GM12878 (cell line): ENCODE measurements around the gene RIPPLY3. TPM values are rescaled to one million over a fixed set of nuclear protein-coding genes. Genes with fewer than 3 reads are reported as not detected.

Experiments used
- ATAC-seq: fragments of 200-7000 bp; cut with Tn5 transposase; 3 replicates; pipeline ENCODE4 v1.9.1; 2020; ENCODE audit warnings: mild to moderate bottlenecking, moderate library complexity
- BruUV-seq: library from RNA; stranded (reverse); fragments of 400-500 nt; replicated peaks from 2 replicates; lab custom pipeline; 2021; lab: Mats Ljungman, UMichigan
- CTCF ChIA-PET: fragments of 300-600 bp; sonication (Branson Sonifier 250); formaldehyde crosslinking; extraction: SDS; loops from one replicate; lab custom pipeline; 2021; ENCODE audit warnings: inconsistent platforms; lab: Yijun Ruan, JAX
- POLR2A ChIA-PET: fragments of 350-600 bp; formaldehyde crosslinking; extraction: SDS; loops from one replicate; lab custom pipeline; 2021; ENCODE audit warnings: inconsistent platforms; lab: Charles Lee
- RAD21 ChIA-PET: fragments of 300-600 bp; sonication (Branson Sonifier 250); formaldehyde crosslinking; loops from one replicate; lab custom pipeline; 2023; ENCODE audit warnings: antibody characterized with exemption; ENCODE audit not compliant: unreplicated experiment; lab: Charles Lee
- SMC1A ChIA-PET: fragments of 300-600 bp; sonication (Branson Sonifier 250); formaldehyde crosslinking; loops from one replicate; lab custom pipeline; 2023; ENCODE audit not compliant: unreplicated experiment, uncharacterized antibody; lab: Charles Lee
- DNase-seq: peaks from one replicate; pipeline ENCODE4 v3.0.0-alpha.2; 2011; ENCODE audit warnings: low read depth, low spot score
- FAIRE-seq: peaks from 3 replicates; lab custom pipeline; 2011; peaks lifted over from hg19 to GRCh38; lab: Jason Lieb, UNC
- H2AFZ ChIP-seq: 2 replicates; pipeline ENCODE4 v1.6.0; 2011; ENCODE audit warnings: low read depth, low read length, control low read depth; ENCODE audit not compliant: control insufficient read depth
- H3K27ac ChIP-seq: 2 replicates; pipeline ENCODE4 v1.5.1; 2011; ENCODE audit warnings: control low read depth; ENCODE audit not compliant: control insufficient read depth, insufficient read depth
- H3K27me3 ChIP-seq, 2 experiments: replicated peaks in 1 of 2; 2 replicates each; pipeline versions ENCODE4 v1.6.0 to v1.6.1; 2011; ENCODE audit warnings: low read length in 1 of 2; ENCODE audit not compliant: control insufficient read depth in 2 of 2, insufficient read depth in 2 of 2
- H3K36me3 ChIP-seq, 2 experiments: 2 replicates each; pipeline ENCODE4 v1.5.1; 2011; ENCODE audit warnings: low read length in 1 of 2; ENCODE audit not compliant: control insufficient read depth in 2 of 2, insufficient read depth in 2 of 2
- H3K4me1 ChIP-seq: 2 replicates; pipeline ENCODE4 v1.6.1; 2011; ENCODE audit warnings: mild to moderate bottlenecking, low read length, moderate library complexity, mixed read lengths; ENCODE audit not compliant: control insufficient read depth, insufficient read depth
- H3K4me2 ChIP-seq: 2 replicates; pipeline ENCODE4 v1.6.0; 2011; ENCODE audit warnings: control low read depth; ENCODE audit not compliant: control insufficient read depth, insufficient read depth
- H3K4me3 ChIP-seq: fragments of 200-600 bp; sonication (generic); 2 replicates; pipeline ENCODE4 v1.5.1; 2016
- H3K79me2 ChIP-seq: 2 replicates; pipeline ENCODE4 v1.6.0; 2011; ENCODE audit warnings: low read length; ENCODE audit not compliant: control insufficient read depth, insufficient read depth
- H3K9ac ChIP-seq: 2 replicates; pipeline ENCODE4 v1.8.0; 2011; ENCODE audit warnings: low read length, control low read depth, mixed read lengths; ENCODE audit not compliant: control insufficient read depth, insufficient read depth
- H3K9me3 ChIP-seq: replicated peaks from 3 replicates; pipeline ENCODE4 v1.5.1; 2011; ENCODE audit warnings: mild to moderate bottlenecking, low read length; ENCODE audit not compliant: control insufficient read depth, insufficient read depth
- H4K20me1 ChIP-seq: 2 replicates; pipeline ENCODE4 v1.6.0; 2011; ENCODE audit not compliant: control insufficient read depth, insufficient read depth
- CBFB ChIP-seq: IDR thresholded peaks from 2 replicates; pipeline ENCODE4 v1.6.1; 2016; ENCODE audit warnings: antibody characterized with exemption, low read depth
- CEBPB ChIP-seq, 2 experiments: fragments of 150-350 bp in 1 of 2; IDR thresholded peaks; 2 replicates each; pipeline ENCODE4 v1.6.1; 2012 to 2014; ENCODE audit warnings: low read depth in 2 of 2, low read length in 2 of 2, borderline replicate concordance in 1 of 2, inconsistent platforms in 1 of 2
- DPF2 ChIP-seq: fragments of 450-650 bp; IDR thresholded peaks from 2 replicates; pipeline ENCODE4 v1.6.1; 2017; ENCODE audit warnings: mild to moderate bottlenecking
- TCF7 ChIP-seq: IDR thresholded peaks from 2 replicates; pipeline ENCODE4 v1.6.1; 2014; ENCODE audit warnings: antibody characterized with exemption, borderline replicate concordance
- YBX1 ChIP-seq: fragments of 450-650 bp; IDR thresholded peaks from 2 replicates; pipeline ENCODE4 v1.6.1; 2016; ENCODE audit warnings: antibody characterized with exemption
- whole genome bisulfite sequencing: methylation state at CpG from one replicate; pipeline ENCODE4 v1.1.6; 2016; ENCODE audit warnings: low lambda C conversion rate; ENCODE audit not compliant: insufficient replicate concordance, insufficient coverage; ENCODE audit errors: missing lambda C conversion rate; 5-methylcytosine and 5-hydroxymethylcytosine counted together
- in situ Hi-C: fragments of 300-500 bp; cut with MboI; formaldehyde crosslinking; loops from 9 replicates; pipeline ENCODE4 v1.14.3; 2018; ENCODE audit warnings: mixed read lengths
- intact Hi-C: fragments of 100-400 bp; cut with micrococcal nuclease; formaldehyde crosslinking; loops from one replicate; pipeline ENCODE4 v1.14.2; 2022; ENCODE audit not compliant: unreplicated experiment
- polyA plus RNA-seq, 11 experiments: library from polyadenylated mRNA; depleted of rRNA in 4 of 11; unstranded in 6 of 11; stranded (reverse) in 5 of 11; fragments of >200 nt; fragmentation: Nextera tagmentation in 4 of 11; fragmentation: Illumina TruSeq in 1 of 11; extraction: Ambion mirVana in 4 of 11; extraction: Trizol in 1 of 11; gene quantifications; 1 replicate in 1 of 11; 2 replicates in 10 of 11; pipeline versions ENCODE4 v1.2.1 to v1.2.3, GENCODE V29; 2011 to 2016; ENCODE audit warnings: inconsistent platforms in 2 of 11, missing spikeins in 2 of 11, low read depth in 1 of 11
- total RNA-seq, 4 experiments: library from RNA; depleted of rRNA in 3 of 4; stranded (reverse); fragments of >200 nt in 3 of 4; fragmentation: Illumina TruSeq in 1 of 4; extraction: Trizol in 1 of 4; gene quantifications; 2 replicates each; pipeline versions ENCODE4 v1.2.1 to v1.2.3, GENCODE V29; 2013 to 2021
- TF ChIP-seq, protein P1 (sequence below): IDR thresholded peaks from 2 replicates; pipeline ENCODE4 v1.6.1; 2012; ENCODE audit warnings: low read depth, low read length, improper control_type of control experiment
- TF ChIP-seq, protein P2 (sequence below): IDR thresholded peaks from 2 replicates; pipeline ENCODE4 v1.6.1; 2011; ENCODE audit warnings: borderline replicate concordance, low read depth, mild to moderate bottlenecking, moderate library complexity, mixed read lengths, low read length; ENCODE audit not compliant: insufficient read depth; ENCODE audit errors: extremely low read length
- TF ChIP-seq, protein P3 (sequence below): IDR thresholded peaks from 2 replicates; pipeline ENCODE4 v1.6.1; 2012; ENCODE audit warnings: mild to moderate bottlenecking, low read depth, low read length

RIPPLY3 gene
- total and polyA plus RNA-seq, 10 of the 15 experiments (the other 5 are each of a cell fraction or from before 2014, with no cell fraction given) = not detected

DNA sequence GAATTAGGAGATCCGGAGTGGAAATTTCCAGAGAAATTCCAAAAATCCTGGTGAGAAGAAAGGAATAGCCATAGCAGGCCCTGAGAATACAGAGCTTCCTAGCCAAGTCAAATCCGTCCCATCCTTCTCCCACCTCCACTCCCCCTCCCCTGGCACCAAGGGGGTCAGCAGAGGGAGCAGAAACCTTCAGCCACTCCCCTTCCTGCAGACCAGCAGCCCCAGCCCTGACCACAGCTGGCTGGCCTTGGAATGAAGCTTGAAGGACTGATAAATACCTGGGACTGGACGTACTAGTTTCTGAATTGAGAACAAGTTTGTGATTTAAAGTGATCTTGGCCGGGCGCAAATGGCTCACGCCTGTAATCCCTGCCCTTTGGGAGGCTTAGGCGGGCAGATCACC, 13.8 kb upstream of the RIPPLY3 start:
- Histone ChIP-seq H3K4me2 (no peak overlapping the region), H3K4me1 (no peaks in the 10 kb centered on the region), H3K27me3 (no peaks in the 10 kb centered on the region), H3K9me3 (no peaks in the 10 kb centered on the region), H3K4me3 (no peak overlapping the region), H3K36me3 (no peaks in the 10 kb centered on the region), H3K9ac (no peak overlapping the region), H2AFZ (no peak overlapping the region), H4K20me1 (no peaks in the 10 kb centered on the region), H3K27ac (no peak overlapping the region), H3K79me2 (no peaks in the 10 kb centered on the region)
- ChIA-PET SMC1A (interaction anchor here (0.9 to 4.1 kb wide), 2 partner anchors 16 kb away, joined by 3 to 23 read pairs; no protein-coding TSS in a partner anchor), CTCF (interaction anchor here (5.8 kb wide), 1 partner anchor 15 kb away, joined by 94 read pairs; no protein-coding TSS in a partner anchor), POLR2A (no interaction called here), RAD21 (interaction anchor here (2.4 kb wide), 1 partner anchor 16 kb away, joined by 5 read pairs; no protein-coding TSS in a partner anchor)
- intact Hi-C loops (no loop called here), in situ Hi-C loops (no loop called here)
- FAIRE-seq (no peak), DNase-seq (no peak), ATAC-seq (no peak)
- TF ChIP-seq, protein P1, sequence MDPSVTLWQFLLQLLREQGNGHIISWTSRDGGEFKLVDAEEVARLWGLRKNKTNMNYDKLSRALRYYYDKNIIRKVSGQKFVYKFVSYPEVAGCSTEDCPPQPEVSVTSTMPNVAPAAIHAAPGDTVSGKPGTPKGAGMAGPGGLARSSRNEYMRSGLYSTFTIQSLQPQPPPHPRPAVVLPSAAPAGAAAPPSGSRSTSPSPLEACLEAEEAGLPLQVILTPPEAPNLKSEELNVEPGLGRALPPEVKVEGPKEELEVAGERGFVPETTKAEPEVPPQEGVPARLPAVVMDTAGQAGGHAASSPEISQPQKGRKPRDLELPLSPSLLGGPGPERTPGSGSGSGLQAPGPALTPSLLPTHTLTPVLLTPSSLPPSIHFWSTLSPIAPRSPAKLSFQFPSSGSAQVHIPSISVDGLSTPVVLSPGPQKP = no peak
- TF ChIP-seq, protein P2, sequence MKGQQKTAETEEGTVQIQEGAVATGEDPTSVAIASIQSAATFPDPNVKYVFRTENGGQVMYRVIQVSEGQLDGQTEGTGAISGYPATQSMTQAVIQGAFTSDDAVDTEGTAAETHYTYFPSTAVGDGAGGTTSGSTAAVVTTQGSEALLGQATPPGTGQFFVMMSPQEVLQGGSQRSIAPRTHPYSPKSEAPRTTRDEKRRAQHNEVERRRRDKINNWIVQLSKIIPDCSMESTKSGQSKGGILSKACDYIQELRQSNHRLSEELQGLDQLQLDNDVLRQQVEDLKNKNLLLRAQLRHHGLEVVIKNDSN = no peak
- TF ChIP-seq YBX1 (no peak), CBFB (no peak), CEBPB (IDR thresholded peaks at IDR 0.05; ENCODE audit: borderline replicate concordance in 1 of 2, low read depth in 2 of 2, low read length in 2 of 2) (no peak), TCF7 (no peak), DPF2 (no peak)
- TF ChIP-seq, protein P3, sequence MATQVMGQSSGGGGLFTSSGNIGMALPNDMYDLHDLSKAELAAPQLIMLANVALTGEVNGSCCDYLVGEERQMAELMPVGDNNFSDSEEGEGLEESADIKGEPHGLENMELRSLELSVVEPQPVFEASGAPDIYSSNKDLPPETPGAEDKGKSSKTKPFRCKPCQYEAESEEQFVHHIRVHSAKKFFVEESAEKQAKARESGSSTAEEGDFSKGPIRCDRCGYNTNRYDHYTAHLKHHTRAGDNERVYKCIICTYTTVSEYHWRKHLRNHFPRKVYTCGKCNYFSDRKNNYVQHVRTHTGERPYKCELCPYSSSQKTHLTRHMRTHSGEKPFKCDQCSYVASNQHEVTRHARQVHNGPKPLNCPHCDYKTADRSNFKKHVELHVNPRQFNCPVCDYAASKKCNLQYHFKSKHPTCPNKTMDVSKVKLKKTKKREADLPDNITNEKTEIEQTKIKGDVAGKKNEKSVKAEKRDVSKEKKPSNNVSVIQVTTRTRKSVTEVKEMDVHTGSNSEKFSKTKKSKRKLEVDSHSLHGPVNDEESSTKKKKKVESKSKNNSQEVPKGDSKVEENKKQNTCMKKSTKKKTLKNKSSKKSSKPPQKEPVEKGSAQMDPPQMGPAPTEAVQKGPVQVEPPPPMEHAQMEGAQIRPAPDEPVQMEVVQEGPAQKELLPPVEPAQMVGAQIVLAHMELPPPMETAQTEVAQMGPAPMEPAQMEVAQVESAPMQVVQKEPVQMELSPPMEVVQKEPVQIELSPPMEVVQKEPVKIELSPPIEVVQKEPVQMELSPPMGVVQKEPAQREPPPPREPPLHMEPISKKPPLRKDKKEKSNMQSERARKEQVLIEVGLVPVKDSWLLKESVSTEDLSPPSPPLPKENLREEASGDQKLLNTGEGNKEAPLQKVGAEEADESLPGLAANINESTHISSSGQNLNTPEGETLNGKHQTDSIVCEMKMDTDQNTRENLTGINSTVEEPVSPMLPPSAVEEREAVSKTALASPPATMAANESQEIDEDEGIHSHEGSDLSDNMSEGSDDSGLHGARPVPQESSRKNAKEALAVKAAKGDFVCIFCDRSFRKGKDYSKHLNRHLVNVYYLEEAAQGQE = no peak
- no TSS peak for BruUV-seq
- WGBS = 60% methylated on average over 7 of the region's 7 CpGs
